Measurements from ENCODE around the gene RAB3C. TPM values are rescaled to one million over a fixed set of nuclear protein-coding genes. Genes with fewer than 3 reads are reported as not detected.

RAB3C gene
- total RNA-seq, 2 donors from 2014 or later: 0.41 to 2.8 TPM

- Histone ChIP-seq H3K9me3 (no peaks in the 10 kb centered on the region), H3K4me3 (no peak overlapping the region), H3K4me1 (ENCODE audit: control insufficient read depth in 1 of 2, low read depth in 2 of 2) (no peaks in the 10 kb centered on the region), H3K27me3 (replicated peaks; ENCODE audit: insufficient read depth) (no peaks in the 10 kb centered on the region), H3K27ac (no peak overlapping the region), H3K36me3 (no peaks in the 10 kb centered on the region)
- no peak for DNase-seq (ENCODE audit: low spot score)
- no peak for ATAC-seq (ENCODE audit: insufficient number of reproducible peaks, low FRiP score, low read depth)
- TF ChIP-seq CTCF (IDR thresholded peaks at IDR 0.05): no peak
Measured at GRCh38 chr5:58615972-58616371, 33.1 kb downstream of the RAB3C start.

- DNase-seq (ENCODE audit: low spot score) (no peak), ATAC-seq (ENCODE audit: insufficient number of reproducible peaks, low FRiP score, low read depth) (no peak)
- Histone ChIP-seq H3K27me3 (replicated peaks; ENCODE audit: insufficient read depth) (no peaks in the 10 kb centered on the region), H3K9me3 (no peaks in the 10 kb centered on the region), H3K4me3 (no peak overlapping the region), H3K36me3 (no peaks in the 10 kb centered on the region), H3K27ac (no peak overlapping the region), H3K4me1 (ENCODE audit: control insufficient read depth in 1 of 2, low read depth in 2 of 2) (no peaks in the 10 kb centered on the region)
- no peak for TF ChIP-seq CTCF (IDR thresholded peaks at IDR 0.05)
Measured at GRCh38 chr5:58617241-58617640, 34.4 kb downstream of the RAB3C start.

DNA sequence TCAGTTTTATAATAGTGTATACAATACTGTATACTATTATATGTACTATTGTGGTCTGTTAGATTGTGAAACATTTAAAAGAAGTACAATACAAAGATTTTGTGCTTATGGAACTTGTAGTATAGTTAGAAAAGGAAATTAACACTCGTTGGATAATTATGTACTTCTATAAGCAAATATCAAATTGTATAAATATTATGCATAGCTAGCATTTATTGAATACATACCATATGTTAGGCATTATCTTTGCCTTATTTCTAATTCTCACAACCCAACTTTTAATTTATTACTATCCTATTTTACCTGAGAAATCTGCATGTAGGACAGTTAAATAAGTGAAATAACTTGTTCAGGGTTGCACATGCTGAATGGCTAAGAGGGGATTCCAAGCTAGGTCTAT lies 37.5 kb downstream of the RAB3C start:
- ATAC-seq (ENCODE audit: insufficient number of reproducible peaks, low FRiP score, low read depth): no peak
- Histone ChIP-seq H3K9me3 (no peaks in the 10 kb centered on the region), H3K27ac (no peak overlapping the region), H3K36me3 (no peaks in the 10 kb centered on the region), H3K4me1 (ENCODE audit: control insufficient read depth in 1 of 2, low read depth in 2 of 2) (peaks cover 0 to 7% of the 10 kb centered on the region in 2 donors), H3K27me3 (replicated peaks; ENCODE audit: insufficient read depth) (no peaks in the 10 kb centered on the region), H3K4me3 (no peak overlapping the region)
- no peak for TF ChIP-seq CTCF (IDR thresholded peaks at IDR 0.05)
- no peak for DNase-seq (ENCODE audit: low spot score)

GRCh38 chr5:58622936-58623871 lies 40.3 kb downstream of the RAB3C start:
- peaks cover 0 to 7% of the 10 kb centered on the region in 2 donors for H3K4me1 ChIP-seq (ENCODE audit: control insufficient read depth in 1 of 2, low read depth in 2 of 2)
- H3K4me3 ChIP-seq: no peak overlapping the region
- no peak for TF ChIP-seq CTCF (IDR thresholded peaks at IDR 0.05)
- H3K27ac ChIP-seq: no peak overlapping the region
- ATAC-seq (ENCODE audit: insufficient number of reproducible peaks, low FRiP score, low read depth) (no peak), DNase-seq (ENCODE audit: low spot score) (no peak)
- no peaks in the 10 kb centered on the region for H3K27me3 ChIP-seq (replicated peaks; ENCODE audit: insufficient read depth)
- H3K36me3 ChIP-seq: no peaks in the 10 kb centered on the region
- no peaks in the 10 kb centered on the region for H3K9me3 ChIP-seq

DNA sequence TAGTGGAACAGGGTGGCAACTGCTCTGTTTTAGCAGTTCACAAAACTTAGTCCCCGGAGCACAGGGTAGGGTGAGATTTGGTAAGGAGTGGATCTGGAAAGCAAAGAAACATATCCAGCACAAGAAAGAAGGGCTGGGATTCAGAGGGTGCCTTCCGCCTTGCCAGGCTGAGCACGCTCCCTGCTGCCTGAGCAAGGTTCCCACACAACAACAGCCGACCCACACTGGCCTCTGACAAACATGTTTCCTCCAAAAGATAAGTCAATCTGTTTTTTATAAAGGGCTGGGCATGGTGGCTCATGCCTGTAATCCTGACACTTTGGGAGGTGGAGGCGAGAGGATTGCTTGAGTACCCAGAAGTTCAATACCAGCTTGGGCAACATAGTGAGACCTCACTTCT lies 45.8 kb downstream of the RAB3C start:
- no peaks in the 10 kb centered on the region for H3K27me3 ChIP-seq (replicated peaks; ENCODE audit: insufficient read depth)
- no peaks in the 10 kb centered on the region for H3K9me3 ChIP-seq
- H3K4me1 ChIP-seq (ENCODE audit: control insufficient read depth in 1 of 2, low read depth in 2 of 2): no peaks in the 10 kb centered on the region
- DNase-seq (ENCODE audit: low spot score) (no peak), ATAC-seq (ENCODE audit: insufficient number of reproducible peaks, low FRiP score, low read depth) (no peak)
- no peak overlapping the region for H3K27ac ChIP-seq
- TF ChIP-seq CTCF (IDR thresholded peaks at IDR 0.05): no peak
- no peaks in the 10 kb centered on the region for H3K36me3 ChIP-seq
- H3K4me3 ChIP-seq: no peak overlapping the region
